ENCODE measurements around the gene DLG2. TPM values are rescaled to one million over a fixed set of nuclear protein-coding genes. Genes with fewer than 3 reads are reported as not detected.
"Not testable (repeated sequence)": the region's sequence is repeated elsewhere in the genome, so short reads cannot be mapped to it uniquely, and the experiment has no call there.

Gene DLG2
- polyA plus RNA-seq, 3 donors = 0.24 to 0.39 TPM; not detected in 1

DNA sequence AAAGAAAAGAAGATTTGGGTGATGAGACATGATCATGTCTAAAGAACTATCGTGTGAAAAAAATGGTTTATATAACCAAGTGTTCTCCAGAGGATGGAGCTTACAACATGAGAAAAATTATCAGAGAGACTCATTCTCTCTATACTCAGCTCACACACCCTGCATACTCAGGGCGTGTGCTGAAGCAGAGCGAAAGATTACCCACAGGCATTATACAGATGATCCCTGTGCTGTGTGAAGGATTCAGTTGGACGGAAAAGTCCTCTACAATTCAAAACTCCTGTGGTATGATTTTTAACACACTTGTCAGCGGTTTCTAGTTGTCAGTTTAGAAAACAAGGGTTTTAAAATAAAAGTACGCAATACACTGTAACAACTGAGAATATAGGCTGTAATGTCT is 267.3 kb downstream of the DLG2 start:
- Mint-ChIP-seq H3K36me3 (no peaks in the 10 kb centered on the region), H3K4me1 (no peaks in the 10 kb centered on the region), H3K27me3 (ENCODE audit: low read depth in 3 of 3) (peaks cover 0 to 1% (median 0%) of the 10 kb centered on the region in 3 donors), H3K4me3 (no peak overlapping the region), H3K27ac (no peak overlapping the region), H3K9me3 (peaks cover 0 to 3% (median 0%) of the 10 kb centered on the region in 7 donors)
- H3K9ac ChIP-seq (ENCODE audit: insufficient read depth, low read length, poor library complexity, severe bottlenecking) = no peak overlapping the region
- H3K4me1 ChIP-seq (ENCODE audit: control insufficient read depth in 1 of 2, insufficient read depth in 2 of 2, low read length in 2 of 2) = no peaks in the 10 kb centered on the region
- H3K36me3 ChIP-seq (replicated peaks in 1 of 2; ENCODE audit: control insufficient read depth in 1 of 2, insufficient read depth in 2 of 2, low read length in 2 of 2) = no peaks in the 10 kb centered on the region
- TF ChIP-seq, protein P1, sequence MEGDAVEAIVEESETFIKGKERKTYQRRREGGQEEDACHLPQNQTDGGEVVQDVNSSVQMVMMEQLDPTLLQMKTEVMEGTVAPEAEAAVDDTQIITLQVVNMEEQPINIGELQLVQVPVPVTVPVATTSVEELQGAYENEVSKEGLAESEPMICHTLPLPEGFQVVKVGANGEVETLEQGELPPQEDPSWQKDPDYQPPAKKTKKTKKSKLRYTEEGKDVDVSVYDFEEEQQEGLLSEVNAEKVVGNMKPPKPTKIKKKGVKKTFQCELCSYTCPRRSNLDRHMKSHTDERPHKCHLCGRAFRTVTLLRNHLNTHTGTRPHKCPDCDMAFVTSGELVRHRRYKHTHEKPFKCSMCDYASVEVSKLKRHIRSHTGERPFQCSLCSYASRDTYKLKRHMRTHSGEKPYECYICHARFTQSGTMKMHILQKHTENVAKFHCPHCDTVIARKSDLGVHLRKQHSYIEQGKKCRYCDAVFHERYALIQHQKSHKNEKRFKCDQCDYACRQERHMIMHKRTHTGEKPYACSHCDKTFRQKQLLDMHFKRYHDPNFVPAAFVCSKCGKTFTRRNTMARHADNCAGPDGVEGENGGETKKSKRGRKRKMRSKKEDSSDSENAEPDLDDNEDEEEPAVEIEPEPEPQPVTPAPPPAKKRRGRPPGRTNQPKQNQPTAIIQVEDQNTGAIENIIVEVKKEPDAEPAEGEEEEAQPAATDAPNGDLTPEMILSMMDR (IDR thresholded peaks at IDR 0.05) = no peak
- no peaks in the 10 kb centered on the region for H3K9me3 ChIP-seq (replicated peaks in 1 of 2; ENCODE audit: control insufficient read depth in 1 of 2, insufficient read depth in 1 of 2, low read length in 2 of 2)
- DNase-seq = no peak
- no peaks in the 10 kb centered on the region for H3K79me2 ChIP-seq (ENCODE audit: insufficient read depth, low read length)
- H3K27ac ChIP-seq (ENCODE audit: low read depth in 1 of 2, low read length in 2 of 2) = no peak overlapping the region
- H3K27me3 ChIP-seq (ENCODE audit: control insufficient read depth in 2 of 2, insufficient read depth in 2 of 2, low read length in 2 of 2) = no peaks in the 10 kb centered on the region
- no peak overlapping the region for H3K4me3 ChIP-seq (replicated peaks in 1 of 3; ENCODE audit: low read depth in 2 of 3, low read length in 3 of 3)
- no peaks in the 10 kb centered on the region for H4K20me1 ChIP-seq (ENCODE audit: insufficient read depth, low read length)
- intact Hi-C loops (cut with micrococcal nuclease) = no loop called here
- WGBS (ENCODE audit: insufficient coverage) = no CpG with 5 or more reads among the region's 6 CpGs
- H3K4me2 ChIP-seq (replicated peaks; ENCODE audit: extremely low read depth, low read length, poor library complexity, severe bottlenecking) = no peak overlapping the region
- no peak overlapping the region for H2AFZ ChIP-seq (ENCODE audit: insufficient read depth, low read depth, low read length, poor library complexity, severe bottlenecking)

DNA sequence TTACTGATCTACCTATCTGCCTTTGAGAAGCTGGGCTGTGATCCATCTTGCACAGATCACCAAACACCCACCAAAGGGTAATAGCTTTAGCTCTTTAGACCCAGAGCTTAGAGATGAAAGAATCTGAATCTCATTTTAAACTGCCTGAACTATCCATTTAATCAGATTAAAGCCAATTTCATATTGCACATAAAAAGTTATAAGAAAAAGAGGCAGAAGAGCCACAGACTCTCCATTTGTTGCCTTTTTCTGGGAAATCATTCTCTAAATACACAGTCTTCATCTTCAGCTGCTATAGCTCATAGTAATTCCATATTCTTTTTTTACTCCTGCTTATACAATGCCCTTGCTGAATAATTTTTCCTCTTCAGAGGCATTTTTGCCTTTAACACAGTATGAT is 271.2 kb downstream of the DLG2 start:
- no peaks in the 10 kb centered on the region for H3K27me3 ChIP-seq (ENCODE audit: control insufficient read depth in 2 of 2, insufficient read depth in 2 of 2, low read length in 2 of 2)
- H3K9ac ChIP-seq (ENCODE audit: insufficient read depth, low read length, poor library complexity, severe bottlenecking) = no peak overlapping the region
- peaks cover 0 to 12% (median 2%) of the 10 kb centered on the region in 7 donors for H3K9me3 Mint-ChIP-seq

DNA sequence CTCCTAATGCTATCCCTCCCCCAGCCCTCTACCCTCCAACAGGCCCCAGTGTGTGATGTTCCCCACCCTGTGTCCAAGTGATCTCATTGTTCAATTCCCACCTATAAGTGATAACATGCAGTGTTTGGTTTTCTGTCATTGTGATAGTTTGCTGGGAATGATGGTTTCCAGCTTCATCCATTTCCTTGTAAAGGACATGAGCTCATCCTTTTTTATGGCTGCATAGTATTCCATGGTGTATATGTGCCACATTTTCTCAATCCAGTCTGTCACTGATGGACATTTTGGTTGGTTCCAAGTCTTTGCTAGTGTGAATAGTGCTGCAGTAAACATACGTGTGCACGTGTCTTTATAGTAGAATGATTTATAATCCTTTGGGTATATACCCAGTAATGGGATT is 277.6 kb downstream of the DLG2 start:
- H2AFZ ChIP-seq (ENCODE audit: insufficient read depth, low read depth, low read length, poor library complexity, severe bottlenecking); DNase-seq; H3K4me3 ChIP-seq (replicated peaks in 1 of 3; ENCODE audit: low read depth in 2 of 3, low read length in 3 of 3); H3K9me3 ChIP-seq (replicated peaks in 1 of 2; ENCODE audit: control insufficient read depth in 1 of 2, insufficient read depth in 1 of 2, low read length in 2 of 2); H3K4me1 ChIP-seq (ENCODE audit: control insufficient read depth in 1 of 2, insufficient read depth in 2 of 2, low read length in 2 of 2); H3K27ac Mint-ChIP-seq; H3K4me2 ChIP-seq (replicated peaks; ENCODE audit: extremely low read depth, low read length, poor library complexity, severe bottlenecking); H3K27me3 ChIP-seq (ENCODE audit: control insufficient read depth in 2 of 2, insufficient read depth in 2 of 2, low read length in 2 of 2); H3K79me2 ChIP-seq (ENCODE audit: insufficient read depth, low read length); H3K27me3 Mint-ChIP-seq (ENCODE audit: low read depth in 3 of 3); H3K36me3 Mint-ChIP-seq; intact Hi-C loops (cut with micrococcal nuclease); H3K9ac ChIP-seq (ENCODE audit: insufficient read depth, low read length, poor library complexity, severe bottlenecking); H3K4me3 Mint-ChIP-seq; H3K4me1 Mint-ChIP-seq; H3K36me3 ChIP-seq (replicated peaks in 1 of 2; ENCODE audit: control insufficient read depth in 1 of 2, insufficient read depth in 2 of 2, low read length in 2 of 2); H3K27ac ChIP-seq (ENCODE audit: low read depth in 1 of 2, low read length in 2 of 2); H4K20me1 ChIP-seq (ENCODE audit: insufficient read depth, low read length): not testable (repeated sequence)
- WGBS (ENCODE audit: insufficient coverage) = no CpG with 5 or more reads among the region's 2 CpGs
- H3K9me3 Mint-ChIP-seq = peaks cover 2 to 20% (median 7%) of the 10 kb centered on the region in 7 donors

More for the DNA sequence above, 271.2 kb downstream of the DLG2 start:
- intact Hi-C loops (cut with micrococcal nuclease) = no loop called here
- Mint-ChIP-seq H3K27me3 (ENCODE audit: low read depth in 3 of 3) (peaks cover 0 to 1% (median 0%) of the 10 kb centered on the region in 3 donors), H3K4me1 (no peaks in the 10 kb centered on the region), H3K36me3 (no peaks in the 10 kb centered on the region), H3K4me3 (no peak overlapping the region), H3K27ac (no peak overlapping the region)
- H3K36me3 ChIP-seq (replicated peaks in 1 of 2; ENCODE audit: control insufficient read depth in 1 of 2, insufficient read depth in 2 of 2, low read length in 2 of 2) = no peaks in the 10 kb centered on the region
- no peaks in the 10 kb centered on the region for H3K9me3 ChIP-seq (replicated peaks in 1 of 2; ENCODE audit: control insufficient read depth in 1 of 2, insufficient read depth in 1 of 2, low read length in 2 of 2)
- no peak overlapping the region for H2AFZ ChIP-seq (ENCODE audit: insufficient read depth, low read depth, low read length, poor library complexity, severe bottlenecking)
- no peak overlapping the region for H3K4me2 ChIP-seq (replicated peaks; ENCODE audit: extremely low read depth, low read length, poor library complexity, severe bottlenecking)
- H3K4me3 ChIP-seq (replicated peaks in 1 of 3; ENCODE audit: low read depth in 2 of 3, low read length in 3 of 3) = no peak overlapping the region
- no peaks in the 10 kb centered on the region for H3K4me1 ChIP-seq (ENCODE audit: control insufficient read depth in 1 of 2, insufficient read depth in 2 of 2, low read length in 2 of 2)
- H4K20me1 ChIP-seq (ENCODE audit: insufficient read depth, low read length) = no peaks in the 10 kb centered on the region
- no peak overlapping the region for H3K27ac ChIP-seq (ENCODE audit: low read depth in 1 of 2, low read length in 2 of 2)
- no peaks in the 10 kb centered on the region for H3K79me2 ChIP-seq (ENCODE audit: insufficient read depth, low read length)
- TF ChIP-seq, protein P1 (IDR thresholded peaks at IDR 0.05) = no peak
- no peak for DNase-seq

All from CD14-positive monocyte (primary cell).